Hepatocyte (in vitro differentiated cells): ENCODE data around the gene ZSCAN31. TPM values are rescaled to one million over a fixed set of nuclear protein-coding genes. Genes with fewer than 3 reads are reported as not detected.
A peak's percentile ranks its signal among the peaks of the same experiment; 100 is the strongest.

Experiments
- DNase-seq: peaks from one replicate; pipeline ENCODE4 v3.0.0-alpha.2; 2016; ENCODE audit warnings: low spot score
- H2AFZ ChIP-seq: fragments of 200-600 bp; sonication (generic); 2 replicates; pipeline ENCODE4 v1.6.0; 2016; ENCODE audit warnings: antibody characterized with exemption, mild to moderate bottlenecking
- H3K27ac ChIP-seq: fragments of 200-600 bp; sonication (generic); 2 replicates; pipeline ENCODE4 v1.5.1; 2016; ENCODE audit warnings: mild to moderate bottlenecking
- H3K27me3 ChIP-seq: fragments of 200-600 bp; sonication (generic); 2 replicates; pipeline ENCODE4 v1.6.1; 2016
- H3K36me3 ChIP-seq: fragments of 200-600 bp; sonication (generic); replicated peaks from 2 replicates; pipeline ENCODE4 v1.5.1; 2016; ENCODE audit warnings: low read depth; ENCODE audit not compliant: insufficient read depth
- H3K4me1 ChIP-seq: fragments of 200-600 bp; sonication (generic); 2 replicates; pipeline ENCODE4 v1.5.1; 2016; ENCODE audit warnings: mild to moderate bottlenecking, moderate library complexity; ENCODE audit not compliant: insufficient read depth
- H3K4me2 ChIP-seq: fragments of 200-600 bp; sonication (generic); 2 replicates; pipeline ENCODE4 v1.6.0; 2016
- H3K4me3 ChIP-seq: fragments of 200-600 bp; sonication (generic); 2 replicates; pipeline ENCODE4 v1.5.1; 2016; ENCODE audit warnings: mild to moderate bottlenecking
- H3K79me2 ChIP-seq: fragments of 200-600 bp; sonication (generic); 2 replicates; pipeline ENCODE4 v1.6.0; 2017; ENCODE audit warnings: mild to moderate bottlenecking
- H3K9me2 ChIP-seq: fragments of 200-600 bp; sonication (generic); replicated peaks from 2 replicates; pipeline ENCODE4 v1.6.0; 2017; ENCODE audit warnings: mild to moderate bottlenecking; ENCODE audit not compliant: insufficient read depth
- H3K9me3 ChIP-seq: fragments of 200-600 bp; sonication (generic); 2 replicates; pipeline ENCODE4 v1.5.1; 2016; ENCODE audit warnings: low read depth, mild to moderate bottlenecking
- H4K20me1 ChIP-seq: fragments of 200-600 bp; sonication (generic); 2 replicates; pipeline ENCODE4 v1.6.0; 2016; ENCODE audit warnings: mild to moderate bottlenecking; ENCODE audit not compliant: insufficient read depth, poor library complexity, severe bottlenecking
- EZH2 ChIP-seq: fragments of 200-600 bp; sonication (generic); IDR thresholded peaks from 2 replicates; pipeline ENCODE4 v1.6.1; 2016; ENCODE audit warnings: antibody characterized with exemption, mild to moderate bottlenecking, borderline replicate concordance
- EZH2phosphoT487 ChIP-seq: fragments of 200-600 bp; sonication (generic); IDR thresholded peaks from one replicate; pipeline ENCODE4 v1.6.1; 2018; ENCODE audit warnings: antibody characterized with exemption, mild to moderate bottlenecking, low read depth, moderate library complexity; ENCODE audit not compliant: unreplicated experiment, severe bottlenecking
- WGBS: methylation state at CpG from one replicate; pipeline ENCODE4 v1.1.6; 2016; ENCODE audit warnings: low lambda C conversion rate; ENCODE audit errors: missing lambda C conversion rate; 5-methylcytosine and 5-hydroxymethylcytosine counted together
- polyA plus RNA-seq: library from polyadenylated mRNA; unstranded; fragments of >200 nt; fragmentation: Nextera tagmentation; extraction: Ambion mirVana; gene quantifications from 2 replicates; pipeline ENCODE4 v1.2.1, GENCODE V29; 2016
- total RNA-seq: library from RNA; depleted of rRNA; stranded (reverse); fragments of >200 nt; gene quantifications from 2 replicates; pipeline ENCODE4 v1.2.3, GENCODE V29; 2014
- TF ChIP-seq, protein P1 (sequence below): fragments of 200-600 bp; sonication (generic); IDR thresholded peaks from 2 replicates; pipeline ENCODE4 v1.5.1; 2016; ENCODE audit warnings: antibody characterized with exemption, mild to moderate bottlenecking; ENCODE audit not compliant: poor library complexity

Gene ZSCAN31
- total and polyA plus RNA-seq, 2 experiments from 2014 or later = 1.8 to 4.6 TPM

- peaks cover 38% of the 10 kb centered on the region for H3K79me2 ChIP-seq
- TF ChIP-seq EZH2 (no peak), EZH2phosphoT487 (no peak)
- TF ChIP-seq, protein P1, sequence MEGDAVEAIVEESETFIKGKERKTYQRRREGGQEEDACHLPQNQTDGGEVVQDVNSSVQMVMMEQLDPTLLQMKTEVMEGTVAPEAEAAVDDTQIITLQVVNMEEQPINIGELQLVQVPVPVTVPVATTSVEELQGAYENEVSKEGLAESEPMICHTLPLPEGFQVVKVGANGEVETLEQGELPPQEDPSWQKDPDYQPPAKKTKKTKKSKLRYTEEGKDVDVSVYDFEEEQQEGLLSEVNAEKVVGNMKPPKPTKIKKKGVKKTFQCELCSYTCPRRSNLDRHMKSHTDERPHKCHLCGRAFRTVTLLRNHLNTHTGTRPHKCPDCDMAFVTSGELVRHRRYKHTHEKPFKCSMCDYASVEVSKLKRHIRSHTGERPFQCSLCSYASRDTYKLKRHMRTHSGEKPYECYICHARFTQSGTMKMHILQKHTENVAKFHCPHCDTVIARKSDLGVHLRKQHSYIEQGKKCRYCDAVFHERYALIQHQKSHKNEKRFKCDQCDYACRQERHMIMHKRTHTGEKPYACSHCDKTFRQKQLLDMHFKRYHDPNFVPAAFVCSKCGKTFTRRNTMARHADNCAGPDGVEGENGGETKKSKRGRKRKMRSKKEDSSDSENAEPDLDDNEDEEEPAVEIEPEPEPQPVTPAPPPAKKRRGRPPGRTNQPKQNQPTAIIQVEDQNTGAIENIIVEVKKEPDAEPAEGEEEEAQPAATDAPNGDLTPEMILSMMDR = no peak
- H2AFZ ChIP-seq = peak overlapping the region; percentile 95
- DNase-seq = no peak
- H3K4me3 ChIP-seq = peak overlapping the region; percentile 72
- no peaks in the 10 kb centered on the region for H3K9me3 ChIP-seq
- H3K27ac ChIP-seq = peak overlapping the region; percentile 77
- WGBS = 4% methylated on average over 9 of the region's 9 CpGs
- H3K9me2 ChIP-seq = no peaks in the 10 kb centered on the region
- H3K4me1 ChIP-seq = peaks cover 11% of the 10 kb centered on the region
- peak overlapping the region; percentile 73 for H3K4me2 ChIP-seq
- H3K36me3 ChIP-seq = no peaks in the 10 kb centered on the region
- H4K20me1 ChIP-seq = no peaks in the 10 kb centered on the region
- H3K27me3 ChIP-seq = peaks cover 8% of the 10 kb centered on the region
Observed at GRCh38 chr6:28349344-28349891, 13.5 kb upstream of the ZSCAN31 start.

GRCh38 chr6:28347119-28347518 lies 11.2 kb upstream of the ZSCAN31 start:
- peaks cover 21% of the 10 kb centered on the region for H3K79me2 ChIP-seq
- H3K4me1 ChIP-seq = peaks cover 11% of the 10 kb centered on the region
- DNase-seq = no peak
- no peak overlapping the region for H3K27ac ChIP-seq
- no peaks in the 10 kb centered on the region for H3K36me3 ChIP-seq
- H3K27me3 ChIP-seq = peaks cover 8% of the 10 kb centered on the region
- no peak overlapping the region for H2AFZ ChIP-seq
- no peak overlapping the region for H3K4me3 ChIP-seq
- H4K20me1 ChIP-seq = no peaks in the 10 kb centered on the region
- no peaks in the 10 kb centered on the region for H3K9me2 ChIP-seq
- 35% methylated on average over 2 of the region's 2 CpGs for WGBS
- H3K9me3 ChIP-seq = no peaks in the 10 kb centered on the region
- no peak overlapping the region for H3K4me2 ChIP-seq
- TF ChIP-seq EZH2phosphoT487 (no peak), EZH2 (no peak)
- TF ChIP-seq, protein P1 = no peak

GRCh38 chr6:28345201-28345600 lies 9.3 kb upstream of the ZSCAN31 start:
- Histone ChIP-seq H3K9me3 (no peaks in the 10 kb centered on the region), H3K27me3 (peaks cover 8% of the 10 kb centered on the region), H3K36me3 (no peaks in the 10 kb centered on the region), H4K20me1 (no peaks in the 10 kb centered on the region), H3K4me2 (no peak overlapping the region), H3K27ac (no peak overlapping the region), H3K79me2 (peaks cover 1% of the 10 kb centered on the region), H3K4me1 (no peaks in the 10 kb centered on the region), H3K9me2 (no peaks in the 10 kb centered on the region), H2AFZ (no peak overlapping the region), H3K4me3 (no peak overlapping the region)
- no peak for DNase-seq
- TF ChIP-seq, protein P1 = no peak
- TF ChIP-seq EZH2 (no peak), EZH2phosphoT487 (no peak)
- WGBS = 78% methylated on average over 1 of the region's 1 CpG
